ENCODE data around the gene SLCO2B1. TPM values are rescaled to one million over a fixed set of nuclear protein-coding genes. Genes with fewer than 3 reads are reported as not detected.

Gene SLCO2B1
- total RNA-seq, 2 donors from 2014 or later: 9.5 to 24.6 TPM

DNA sequence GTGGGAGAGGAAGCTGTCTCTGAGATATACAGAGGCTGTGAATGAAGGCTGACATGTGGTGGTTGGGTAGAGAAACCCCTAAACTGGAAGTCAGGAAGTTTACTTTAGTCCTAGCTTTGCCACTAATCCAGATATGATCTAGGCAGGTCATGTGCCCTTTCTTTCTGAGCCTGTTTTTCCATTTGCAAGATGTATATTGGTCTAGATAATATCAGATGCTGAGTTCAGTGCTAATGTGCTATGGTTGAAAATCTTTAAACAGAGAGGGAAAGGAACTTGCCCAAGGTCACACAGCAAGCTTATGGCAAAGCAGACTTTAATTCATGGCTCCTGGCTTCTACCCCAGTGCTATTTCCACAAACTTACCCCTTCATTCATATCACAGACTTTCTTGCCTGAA is 63.9 kb downstream of the SLCO2B1 start:
- no peaks in the 10 kb centered on the region for H3K9me3 ChIP-seq
- no peaks in the 10 kb centered on the region for H3K36me3 ChIP-seq
- H3K27ac ChIP-seq: no peak overlapping the region
- peaks cover 0 to 4% of the 10 kb centered on the region in 2 donors for H3K27me3 ChIP-seq
- TF ChIP-seq CTCF (IDR thresholded peaks at IDR 0.05): no peak
- no peak for DNase-seq (ENCODE audit: low spot score)
- H3K4me1 ChIP-seq: no peaks in the 10 kb centered on the region
- no peak overlapping the region for H3K4me3 ChIP-seq

DNA sequence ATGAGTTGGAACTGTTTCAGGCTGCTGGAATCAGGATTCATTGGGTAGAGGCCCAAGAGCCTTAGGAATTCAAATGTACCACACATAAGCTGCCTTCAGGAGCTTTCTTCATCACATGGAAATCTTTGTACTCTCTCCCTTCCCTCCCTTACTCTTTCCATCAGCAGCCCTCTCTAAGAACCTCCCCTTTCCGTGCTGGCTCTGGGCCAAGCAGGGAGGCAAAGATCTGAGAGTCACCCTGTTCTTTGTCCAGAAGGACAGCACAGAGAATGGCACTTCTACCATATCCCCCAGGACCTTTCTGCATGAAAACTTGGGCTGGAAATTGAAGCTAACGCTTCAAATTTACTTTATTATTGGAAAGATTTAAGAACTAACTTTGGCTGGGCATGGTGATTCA is 69.0 kb downstream of the SLCO2B1 start:
- TF ChIP-seq CTCF (IDR thresholded peaks at IDR 0.05): no peak
- Histone ChIP-seq H3K9me3 (no peaks in the 10 kb centered on the region), H3K27ac (no peak overlapping the region), H3K4me3 (no peak overlapping the region), H3K4me1 (no peaks in the 10 kb centered on the region), H3K27me3 (peaks cover 0 to 4% of the 10 kb centered on the region in 2 donors), H3K36me3 (no peaks in the 10 kb centered on the region)
- DNase-seq (ENCODE audit: low spot score): no peak

GRCh38 chr11:75223954-75224643 is 73.2 kb downstream of the SLCO2B1 start:
- H3K9me3 ChIP-seq: no peaks in the 10 kb centered on the region
- H3K27me3 ChIP-seq: no peaks in the 10 kb centered on the region
- DNase-seq (ENCODE audit: low spot score): no peak
- no peak overlapping the region for H3K4me3 ChIP-seq
- H3K36me3 ChIP-seq: no peaks in the 10 kb centered on the region
- H3K27ac ChIP-seq: no peak overlapping the region
- H3K4me1 ChIP-seq: no peaks in the 10 kb centered on the region
- no peak for TF ChIP-seq CTCF (IDR thresholded peaks at IDR 0.05)

DNA sequence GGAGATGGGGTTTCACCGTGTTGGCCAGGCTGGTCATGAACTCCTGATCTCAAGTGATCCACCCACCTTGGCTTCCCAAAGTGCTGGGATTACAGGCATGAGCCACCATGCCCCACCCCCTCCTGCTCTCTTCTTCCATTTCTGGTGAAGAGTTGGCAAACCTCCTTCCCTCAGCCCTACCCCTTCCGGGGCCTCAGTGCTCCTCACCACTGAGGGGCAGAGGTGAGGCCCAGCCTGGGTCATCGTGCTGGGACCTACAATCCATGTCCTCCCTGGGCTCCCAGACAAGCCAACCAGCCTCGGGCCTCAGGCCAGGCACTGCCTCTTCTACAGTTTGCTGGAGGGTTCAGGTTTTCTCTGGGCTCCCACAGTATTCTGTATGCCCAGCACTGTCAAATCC is 74.9 kb downstream of the SLCO2B1 start:
- Histone ChIP-seq H3K27me3 (no peaks in the 10 kb centered on the region), H3K9me3 (no peaks in the 10 kb centered on the region), H3K4me1 (no peaks in the 10 kb centered on the region), H3K36me3 (no peaks in the 10 kb centered on the region), H3K4me3 (no peak overlapping the region), H3K27ac (no peak overlapping the region)
- no peak for DNase-seq (ENCODE audit: low spot score)
- no peak for TF ChIP-seq CTCF (IDR thresholded peaks at IDR 0.05)

DNA sequence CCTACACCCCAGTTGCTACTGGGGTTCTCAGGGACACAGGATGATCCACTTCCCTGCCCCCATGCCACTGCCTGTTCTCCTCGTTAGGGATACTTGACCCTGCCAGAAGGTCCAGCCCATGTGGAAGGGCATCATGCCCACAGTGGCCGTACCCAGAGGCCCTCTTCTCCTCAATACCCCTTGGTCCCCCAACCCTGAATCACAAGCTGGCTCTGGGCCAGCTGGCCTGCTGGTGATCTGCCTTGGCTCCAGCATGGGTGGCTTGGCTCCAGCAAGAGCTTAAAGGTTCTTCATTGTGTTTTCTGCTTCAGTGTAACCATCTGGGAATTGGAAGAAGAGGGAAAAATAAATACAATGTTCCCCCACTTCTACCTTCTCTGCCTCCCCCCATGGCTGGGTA is 78.6 kb downstream of the SLCO2B1 start:
- no peaks in the 10 kb centered on the region for H3K4me1 ChIP-seq
- no peaks in the 10 kb centered on the region for H3K36me3 ChIP-seq
- no peaks in the 10 kb centered on the region for H3K9me3 ChIP-seq
- H3K27me3 ChIP-seq: no peaks in the 10 kb centered on the region
- no peak for TF ChIP-seq CTCF (IDR thresholded peaks at IDR 0.05)
- H3K4me3 ChIP-seq: no peak overlapping the region
- no peak for DNase-seq (ENCODE audit: low spot score)
- H3K27ac ChIP-seq: no peak overlapping the region

DNA sequence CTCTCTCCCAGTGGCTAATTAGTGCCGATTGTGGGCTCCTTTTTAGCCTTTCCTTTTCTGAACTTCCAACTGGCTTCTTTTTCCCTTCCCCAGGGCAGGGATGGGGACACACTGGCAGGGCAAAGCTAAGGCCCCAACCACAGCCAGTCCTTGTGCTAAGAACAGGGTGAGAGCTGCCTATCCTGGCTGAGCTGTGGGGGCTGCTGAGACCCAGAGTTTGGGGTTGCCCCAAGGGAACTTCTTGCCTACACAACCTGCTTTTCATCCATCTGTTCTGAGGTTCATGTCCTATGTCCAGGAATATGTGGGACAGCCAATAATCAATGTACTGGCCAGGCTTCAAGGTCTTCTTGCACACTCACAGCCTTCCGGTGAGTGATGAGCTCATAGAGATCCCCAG is 79.7 kb downstream of the SLCO2B1 start:
- DNase-seq (ENCODE audit: low spot score): no peak
- H3K27ac ChIP-seq: no peak overlapping the region
- no peaks in the 10 kb centered on the region for H3K9me3 ChIP-seq

More for the DNA sequence above, 79.7 kb downstream of the SLCO2B1 start:
- no peak overlapping the region for H3K4me3 ChIP-seq
- no peaks in the 10 kb centered on the region for H3K4me1 ChIP-seq
- TF ChIP-seq CTCF (IDR thresholded peaks at IDR 0.05): no peak
- H3K27me3 ChIP-seq: no peaks in the 10 kb centered on the region
- no peaks in the 10 kb centered on the region for H3K36me3 ChIP-seq
